ENCODE data around the gene HIVEP1.

- no peak for TF ChIP-seq EZH2 (IDR thresholded peaks at IDR 0.05; ENCODE audit: low read depth, low read length, severe bottlenecking)
- TF ChIP-seq EP300 (IDR thresholded peaks at IDR 0.05; ENCODE audit: borderline replicate concordance in 1 of 2, low read depth in 2 of 2, low read length in 2 of 2), result no peak
- TF ChIP-seq CTCF (IDR thresholded peaks at IDR 0.05; ENCODE audit: control extremely low read depth in 1 of 3, insufficient read depth in 1 of 3, low read depth in 1 of 3, low read length in 3 of 3), result no peak
- no peak for TF ChIP-seq ZNF274 (IDR thresholded peaks at IDR 0.05; ENCODE audit: borderline replicate concordance, extremely low read depth, low read length)
- TF ChIP-seq NRF1 (IDR thresholded peaks at IDR 0.05; ENCODE audit: low read depth, low read length), result no peak
- no peak for TF ChIP-seq YY1 (IDR thresholded peaks at IDR 0.05; ENCODE audit: low read depth, low read length)
- no peak for TF ChIP-seq SP1 (IDR thresholded peaks at IDR 0.05; ENCODE audit: low read depth, low read length)
- no peak for TF ChIP-seq POLR2AphosphoS5 (IDR thresholded peaks at IDR 0.05; ENCODE audit: low read depth, low read length)
- no peak for TF ChIP-seq SRF (IDR thresholded peaks at IDR 0.05; ENCODE audit: low read depth, low read length)
- no peak for TF ChIP-seq SP2 (IDR thresholded peaks at IDR 0.05; ENCODE audit: low read length)
- no peak for TF ChIP-seq ATF3 (IDR thresholded peaks at IDR 0.05; ENCODE audit: insufficient read depth, low read depth, low read length)
These were observed 153.2 kb downstream of the HIVEP1 start for GRCh38 chr6:12165297-12165696.
